Transverse colon (tissue), 4 donors: ENCODE measurements around the gene DRC7. TPM values are rescaled to one million over a fixed set of nuclear protein-coding genes. Genes with fewer than 3 reads are reported as not detected.

Experiments used
- DNase-seq: peaks from one replicate; pipeline ENCODE4 v3.0.0-alpha.2; 2019
- H3K27ac ChIP-seq, 4 donors: fragments of 200-600 bp; sonication (generic); 2 replicates each; pipeline ENCODE4 v1.5.1; 2016 to 2018; ENCODE audit warnings: inconsistent platforms in 4 of 4
- H3K27me3 ChIP-seq: fragments of 200-600 bp; sonication (generic); 2 replicates; pipeline ENCODE4 v1.5.1; 2017; ENCODE audit warnings: inconsistent platforms
- H3K36me3 ChIP-seq, 4 donors: fragments of 200-600 bp; sonication (generic); 2 replicates each; pipeline ENCODE4 v1.5.1; 2017 to 2019; ENCODE audit warnings: inconsistent platforms in 4 of 4
- H3K4me1 ChIP-seq, 4 donors: fragments of 200-600 bp; sonication (generic); 2 replicates each; pipeline ENCODE4 v1.5.1; 2017 to 2020; ENCODE audit warnings: inconsistent platforms in 4 of 4
- H3K4me3 ChIP-seq, 4 donors: fragments of 200-600 bp; sonication (generic); 1 replicate in 1 of 4; 2 replicates in 3 of 4; pipeline versions ENCODE4 v1.5.1 to v1.6.1; 2017 to 2019; ENCODE audit warnings: inconsistent platforms in 4 of 4
- H3K9me3 ChIP-seq, 2 donors: fragments of 200-600 bp; sonication (generic); 2 replicates each; pipeline ENCODE4 v1.5.1; 2017 to 2019; ENCODE audit warnings: inconsistent platforms in 2 of 2
- EP300 ChIP-seq: sonication (generic); formaldehyde crosslinking; IDR thresholded peaks from one replicate; pipeline ENCODE4 v1.6.1; 2017; ENCODE audit warnings: antibody characterized with exemption, low read depth
- POLR2A ChIP-seq: fragments of 450-650 bp; IDR thresholded peaks from one replicate; pipeline ENCODE4 v1.6.1; 2016; ENCODE audit warnings: antibody characterized with exemption, mild to moderate bottlenecking, moderate library complexity
- POLR2AphosphoS5 ChIP-seq, 3 donors: sonication (generic); formaldehyde crosslinking; IDR thresholded peaks; one replicate each; pipeline ENCODE4 v1.6.1; 2016; ENCODE audit warnings: antibody characterized with exemption in 3 of 3
- WGBS, 2 donors: methylation state at CpG; one replicate each; pipeline ENCODE4 v1.1.5; 2018; ENCODE audit warnings: low coverage in 1 of 2; 5-methylcytosine and 5-hydroxymethylcytosine counted together
- in situ Hi-C, 4 donors: fragments of 200-750 bp; cut with MboI; loops; one replicate each; pipeline versions ENCODE4 v1.15.0 to v1.15.1; 2017; ENCODE audit warnings: low sequenced_read_pairs in 3 of 4, low pct_ligation_motif_present in 1 of 4, low pct_unique_long_range_greater_than_20kb in 1 of 4
- intact Hi-C: fragments of 100-400 bp; cut with DNase I; formaldehyde crosslinking; loops from one replicate; pipeline ENCODE4 v1.15.1; 2023; ENCODE audit warnings: low total_unique reads
- total RNA-seq, 4 donors: library from RNA; depleted of rRNA; stranded (reverse); fragments of >200 nt; gene quantifications; one replicate each; pipeline ENCODE4 v1.1.0, GENCODE V29; 2016
- TF ChIP-seq, protein P1 (sequence below), 5 experiments: fragments of 200-600 bp in 3 of 5; fragments of 450-650 bp in 2 of 5; sonication (generic) in 3 of 5; IDR thresholded peaks; 1 replicate in 2 of 5; 2 replicates in 3 of 5; pipeline ENCODE4 v1.5.1; 2016 to 2017; ENCODE audit warnings: antibody characterized with exemption in 5 of 5, inconsistent platforms in 3 of 5, mild to moderate bottlenecking in 2 of 5, moderate library complexity in 1 of 5

DRC7 gene
- total RNA-seq, 4 donors from 2014 or later: not detected

DNA sequence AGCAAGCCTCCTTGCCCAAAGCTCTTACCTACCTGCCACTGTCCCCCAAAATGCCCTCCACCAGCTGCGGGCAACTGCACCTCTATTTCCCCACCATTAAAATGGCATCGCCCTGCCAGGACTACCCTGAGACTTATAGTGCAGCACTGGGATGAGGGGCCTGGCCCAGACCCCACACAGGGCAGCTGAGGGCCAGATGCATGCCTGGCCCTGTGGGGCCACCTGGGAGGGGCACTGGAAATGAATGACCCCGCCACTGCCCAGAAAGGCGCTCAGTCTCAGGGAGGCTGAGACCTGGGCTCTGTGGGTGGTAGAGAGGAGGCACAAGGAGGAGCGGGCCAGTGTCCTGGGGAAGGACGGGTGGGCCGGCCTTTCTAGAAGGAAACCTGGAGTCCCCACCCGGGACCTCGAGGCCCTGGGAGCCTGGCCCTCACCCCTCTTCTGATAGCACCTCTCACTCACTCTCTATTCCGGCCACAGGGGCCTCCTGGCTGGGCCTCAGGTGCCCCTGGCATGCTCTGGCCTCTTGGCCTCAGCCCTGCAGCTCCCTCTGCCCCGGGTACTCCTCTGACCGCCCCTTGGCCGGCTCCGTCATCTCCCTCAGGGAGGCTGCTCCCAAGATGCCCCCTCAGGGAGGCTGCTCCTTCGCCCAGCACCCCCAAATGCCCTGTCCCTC, 67.9 kb downstream of the DRC7 start:
- in situ Hi-C loops (loop anchor here in 3 of 4 donors (25.0 kb wide), 1 partner anchor 250 kb away; the partner anchor contains the start of genes USB1 (in 3 of the 3) and ZNF319 (in 3 of the 3)), intact Hi-C loops (no loop called here)
- DNase-seq: no peak
- WGBS, 2 donors: 58 to 78% methylated on average over 2 to 15 of the region's 15 CpGs
- TF ChIP-seq POLR2AphosphoS5 (IDR thresholded peaks at IDR 0.05): no peak
- TF ChIP-seq EP300: no peak
- Histone ChIP-seq H3K4me3 (no peak overlapping the region), H3K36me3 (no peaks in the 10 kb centered on the region), H3K9me3 (no peaks in the 10 kb centered on the region), H3K4me1 (no peaks in the 10 kb centered on the region), H3K27me3 (no peaks in the 10 kb centered on the region), H3K27ac (no peak overlapping the region)

DNA sequence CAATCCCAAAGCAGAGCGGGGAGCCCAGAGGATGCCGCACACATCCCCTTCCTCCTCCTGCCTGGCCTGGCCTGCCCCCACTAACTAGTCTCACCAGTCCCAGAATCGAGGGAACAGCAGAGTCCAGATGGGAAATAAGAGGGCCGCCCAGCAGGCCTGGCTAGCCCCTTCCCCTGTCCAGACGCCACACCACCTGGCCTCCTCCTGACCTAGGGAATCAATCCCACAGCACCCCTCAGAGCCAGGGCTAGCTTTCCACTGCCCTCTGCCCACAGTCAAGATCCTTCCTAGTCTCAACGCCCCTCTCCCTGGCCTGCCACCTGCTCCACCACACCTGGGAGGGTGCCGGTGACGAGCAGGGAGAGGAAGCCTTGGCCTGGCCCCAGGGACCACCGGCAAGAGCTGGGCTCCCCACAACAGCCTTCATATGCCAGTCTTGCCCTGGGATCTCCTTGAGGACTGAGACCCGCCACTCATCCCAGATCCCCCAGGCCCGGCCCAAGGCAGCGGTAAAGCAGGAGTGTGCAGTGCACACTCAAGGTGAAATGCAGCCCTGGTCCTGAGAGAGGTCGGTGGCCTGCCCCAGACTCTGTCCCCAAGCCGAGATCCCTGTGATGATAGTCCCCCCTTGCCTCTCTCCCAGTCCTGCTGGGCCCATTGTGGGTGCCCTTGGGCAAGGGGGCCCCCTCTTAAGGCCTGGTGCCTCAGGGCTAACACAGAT, 68.8 kb downstream of the DRC7 start:
- H3K36me3 ChIP-seq: no peaks in the 10 kb centered on the region
- no peak for DNase-seq
- WGBS, 2 donors: 90% methylated on average over 13 of the region's 14 CpGs; no CpG with 5 or more reads in 1 of the 2 donors
- H3K27ac ChIP-seq: no peak overlapping the region
- H3K27me3 ChIP-seq: no peaks in the 10 kb centered on the region
- in situ Hi-C loops (loop anchor here in 3 of 4 donors (25.0 kb wide), 1 partner anchor 249 kb away; the partner anchor contains the start of genes USB1 (in 3 of the 3) and ZNF319 (in 3 of the 3)), intact Hi-C loops (no loop called here)
- no peaks in the 10 kb centered on the region for H3K9me3 ChIP-seq
- TF ChIP-seq POLR2AphosphoS5 (IDR thresholded peaks at IDR 0.05) (no peak), POLR2A (no peak), EP300 (no peak)
- TF ChIP-seq, protein P1, sequence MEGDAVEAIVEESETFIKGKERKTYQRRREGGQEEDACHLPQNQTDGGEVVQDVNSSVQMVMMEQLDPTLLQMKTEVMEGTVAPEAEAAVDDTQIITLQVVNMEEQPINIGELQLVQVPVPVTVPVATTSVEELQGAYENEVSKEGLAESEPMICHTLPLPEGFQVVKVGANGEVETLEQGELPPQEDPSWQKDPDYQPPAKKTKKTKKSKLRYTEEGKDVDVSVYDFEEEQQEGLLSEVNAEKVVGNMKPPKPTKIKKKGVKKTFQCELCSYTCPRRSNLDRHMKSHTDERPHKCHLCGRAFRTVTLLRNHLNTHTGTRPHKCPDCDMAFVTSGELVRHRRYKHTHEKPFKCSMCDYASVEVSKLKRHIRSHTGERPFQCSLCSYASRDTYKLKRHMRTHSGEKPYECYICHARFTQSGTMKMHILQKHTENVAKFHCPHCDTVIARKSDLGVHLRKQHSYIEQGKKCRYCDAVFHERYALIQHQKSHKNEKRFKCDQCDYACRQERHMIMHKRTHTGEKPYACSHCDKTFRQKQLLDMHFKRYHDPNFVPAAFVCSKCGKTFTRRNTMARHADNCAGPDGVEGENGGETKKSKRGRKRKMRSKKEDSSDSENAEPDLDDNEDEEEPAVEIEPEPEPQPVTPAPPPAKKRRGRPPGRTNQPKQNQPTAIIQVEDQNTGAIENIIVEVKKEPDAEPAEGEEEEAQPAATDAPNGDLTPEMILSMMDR (IDR thresholded peaks at IDR 0.05): no peak
- H3K4me1 ChIP-seq: no peaks in the 10 kb centered on the region
- no peak overlapping the region for H3K4me3 ChIP-seq

DNA sequence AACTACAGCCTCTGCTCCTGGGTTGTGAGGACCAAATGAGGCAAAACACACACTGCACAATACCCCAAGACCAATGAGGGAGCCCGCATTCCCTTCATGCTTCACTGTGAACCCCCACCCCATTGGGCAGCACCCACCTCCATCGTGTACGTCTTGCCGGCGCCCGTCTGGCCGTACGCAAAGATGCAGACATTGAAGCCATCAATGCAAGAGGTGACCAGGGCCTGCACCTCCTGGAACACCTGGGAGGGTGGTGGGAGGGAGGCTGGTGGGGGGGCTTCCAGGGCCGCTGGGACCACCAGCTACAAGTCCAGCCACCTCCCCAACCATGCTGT, 69.4 kb downstream of the DRC7 start:
- in situ Hi-C loops (loop anchor here in 3 of 4 donors (25.0 kb wide), 1 partner anchor 248 kb away; the partner anchor contains the start of genes USB1 (in 3 of the 3) and ZNF319 (in 3 of the 3)), intact Hi-C loops (no loop called here)
- Histone ChIP-seq H3K36me3 (no peaks in the 10 kb centered on the region), H3K27ac (no peak overlapping the region), H3K4me1 (no peaks in the 10 kb centered on the region), H3K4me3 (no peak overlapping the region), H3K27me3 (no peaks in the 10 kb centered on the region), H3K9me3 (no peaks in the 10 kb centered on the region)
- no peak for DNase-seq
- no peak for TF ChIP-seq EP300
- no peak for TF ChIP-seq POLR2A
- TF ChIP-seq, protein P1 (IDR thresholded peaks at IDR 0.05): no peak
- TF ChIP-seq POLR2AphosphoS5 (IDR thresholded peaks at IDR 0.05): no peak
- WGBS, 2 donors: 91% methylated on average over 9 of the region's 9 CpGs; no CpG with 5 or more reads in 1 of the 2 donors

DNA sequence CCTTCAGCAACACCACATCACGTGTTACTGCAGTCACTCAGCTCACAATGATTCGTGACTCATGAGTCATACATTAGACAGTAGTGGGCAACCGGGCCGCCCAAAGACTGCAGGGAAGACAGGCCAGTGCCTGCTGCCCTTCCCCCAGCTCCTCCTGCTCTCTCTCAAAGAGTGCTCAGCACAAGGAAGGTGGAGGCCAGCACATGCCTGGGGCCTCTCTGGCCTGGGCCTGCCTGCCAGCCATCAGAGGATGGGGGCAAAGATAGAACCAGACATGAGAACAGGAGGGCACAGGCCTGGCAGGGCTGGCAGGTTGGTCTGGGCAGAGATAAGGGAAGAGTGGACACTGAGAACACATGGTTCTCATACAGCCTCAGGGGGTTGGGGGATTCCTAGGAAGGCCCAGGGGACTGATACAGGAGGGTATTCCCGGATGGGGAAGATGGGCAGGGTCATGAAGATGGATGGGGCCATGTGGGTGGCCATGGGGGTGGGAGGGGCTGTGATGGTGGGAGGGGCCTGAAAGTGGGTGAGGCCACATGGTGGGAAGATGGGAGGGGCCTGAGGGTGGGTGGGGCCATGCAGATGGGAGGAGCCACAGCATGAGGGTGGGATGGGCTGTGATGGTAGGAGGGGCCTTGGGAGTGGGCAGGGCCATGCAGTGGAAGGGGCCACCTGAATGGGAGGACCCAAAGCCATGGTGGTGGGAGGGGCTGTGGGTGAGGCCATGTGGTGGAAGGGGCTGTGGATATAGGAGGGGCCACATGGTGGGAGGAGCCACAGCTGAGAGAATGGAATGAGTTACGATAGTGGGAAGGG, 69.9 kb downstream of the DRC7 start:
- no peak for DNase-seq
- Histone ChIP-seq H3K27me3 (no peaks in the 10 kb centered on the region), H3K27ac (no peak overlapping the region), H3K9me3 (no peaks in the 10 kb centered on the region), H3K4me1 (no peaks in the 10 kb centered on the region), H3K36me3 (no peaks in the 10 kb centered on the region), H3K4me3 (no peak overlapping the region)
- no peak for TF ChIP-seq POLR2A
- TF ChIP-seq EP300: no peak
- TF ChIP-seq POLR2AphosphoS5 (IDR thresholded peaks at IDR 0.05): no peak
- TF ChIP-seq, protein P1 (IDR thresholded peaks at IDR 0.05): no peak
- intact Hi-C loops: no loop called here
- in situ Hi-C loops: loop anchor here in 3 of 4 donors (25.0 kb wide), 1 partner anchor 248 kb away; the partner anchor contains the start of genes USB1 (in 3 of the 3) and ZNF319 (in 3 of the 3)
- WGBS, 2 donors: 72 to 86% methylated on average over 2 to 6 of the region's 6 CpGs
